ENCODE data around the gene PIM1. TPM values are rescaled to one million over a fixed set of nuclear protein-coding genes. Genes with fewer than 3 reads are reported as not detected.
A peak's percentile ranks its signal among the peaks of the same experiment; 100 is the strongest.

The PIM1 gene
- total and polyA plus RNA-seq, 10 of the 15 experiments (the other 5 are each of a cell fraction or from before 2014, with no cell fraction given) = 0.66 to 33.9 (median 10.2) TPM

- TF ChIP-seq SKIL (IDR thresholded peaks at IDR 0.05; ENCODE audit: low read depth, poor library complexity, severe bottlenecking) (no peak), CHD4 (IDR thresholded peaks at IDR 0.05) (no peak)
Observed at GRCh38 chr6:37149745-37150144, 20.2 kb upstream of the PIM1 start (continued).

- SMC1A ChIA-PET (ENCODE audit: uncharacterized antibody, unreplicated experiment) = interaction anchor here (0.8 to 2.7 kb wide), 7 partner anchors 11 to 99 kb away, joined by 3 to 10 read pairs (median 3); no protein-coding TSS in a partner anchor
- intact Hi-C loops (cut with micrococcal nuclease; ENCODE audit: unreplicated experiment) (loop anchor here (10.0 kb wide), 1 partner anchor 404 kb away; no protein-coding TSS in a partner anchor), in situ Hi-C loops (cut with MboI) (no loop called here)
- CTCF ChIA-PET = interaction anchor here (0.9 to 1.4 kb wide), 3 partner anchors 10 to 807 kb away, joined by 3 to 7 read pairs (median 4); no protein-coding TSS in a partner anchor
- ATAC-seq (0 out of 3 replicates have a peak, but pooled peaks have one; percentile 8), FAIRE-seq (no peak), DNase-seq (ENCODE audit: low read depth, low spot score) (no peak)
- Histone ChIP-seq H3K9ac (ENCODE audit: control insufficient read depth, insufficient read depth, low read length) (peak overlapping the region; percentile 7; the same call in 1 of the 2 replicates), H3K27ac (ENCODE audit: control insufficient read depth, insufficient read depth) (peak overlapping the region; percentile 51), H3K4me1 (ENCODE audit: control insufficient read depth, insufficient read depth, low read length) (peaks cover 44% of the 10 kb centered on the region), H4K20me1 (ENCODE audit: control insufficient read depth, insufficient read depth) (no peaks in the 10 kb centered on the region), H2AFZ (ENCODE audit: control insufficient read depth, low read depth, low read length) (no peak overlapping the region; the same call in 1 of the 2 replicates), H3K4me3 (no peak overlapping the region), H3K4me2 (ENCODE audit: control insufficient read depth, insufficient read depth) (peak overlapping the region; percentile 70), H3K79me2 (ENCODE audit: control insufficient read depth, insufficient read depth, low read length) (no peaks in the 10 kb centered on the region), H3K9me3 (replicated peaks; ENCODE audit: control insufficient read depth, insufficient read depth, low read length) (no peaks in the 10 kb centered on the region), H3K27me3 (replicated peaks in 1 of 2; ENCODE audit: control insufficient read depth in 2 of 2, insufficient read depth in 2 of 2, low read length in 1 of 2) (no peaks in the 10 kb centered on the region), H3K36me3 (ENCODE audit: control insufficient read depth in 2 of 2, insufficient read depth in 2 of 2, low read length in 1 of 2) (no peaks in the 10 kb centered on the region)
- RAD21 ChIA-PET (ENCODE audit: unreplicated experiment) = interaction anchor here (0.8 to 2.0 kb wide), 5 partner anchors 8 to 100 kb away, joined by 3 to 6 read pairs (median 5); no protein-coding TSS in a partner anchor
- no TSS peak for BruUV-seq (replicated peaks)
- 0% methylated on average over 3 of the region's 3 CpGs for WGBS (ENCODE audit: insufficient coverage, insufficient replicate concordance, low lambda C conversion rate, missing lambda C conversion rate)
- POLR2A ChIA-PET = interaction anchor here (1.8 kb wide), 1 partner anchor 11 kb away, joined by 4 read pairs; no protein-coding TSS in a partner anchor
- TF ChIP-seq ZNF207 (IDR thresholded peaks at IDR 0.05; ENCODE audit: borderline replicate concordance) = no peak
- no peak for TF ChIP-seq NRF1 (conservative IDR thresholded peaks at IDR 0.05; ENCODE audit: low read depth, low read length)
- TF ChIP-seq KLF5 (IDR thresholded peaks at IDR 0.05; ENCODE audit: partially characterized antibody) = no peak
- no peak for TF ChIP-seq STAT3 (IDR thresholded peaks at IDR 0.05; ENCODE audit: low read depth, low read length)
- peak in 1 of 2 experiments; percentile 19; a peak in 1 of 4 replicates for TF ChIP-seq CEBPB (IDR thresholded peaks at IDR 0.05; ENCODE audit: borderline replicate concordance in 1 of 2, low read depth in 2 of 2, low read length in 2 of 2)
- no peak for TF ChIP-seq MXI1 (IDR thresholded peaks at IDR 0.05; ENCODE audit: low read depth, low read length)
- TF ChIP-seq RUNX3 (IDR thresholded peaks at IDR 0.05; ENCODE audit: low read length) = peak; percentile 55; the same call in 1 of the 2 replicates
- TF ChIP-seq KAT2A (conservative IDR thresholded peaks at IDR 0.05; ENCODE audit: control insufficient read depth, low read depth, low read length) = no peak
- TF ChIP-seq SMC3 (IDR thresholded peaks at IDR 0.05; ENCODE audit: borderline replicate concordance, low read length) = no peak
- TF ChIP-seq MYC (IDR thresholded peaks at IDR 0.05; ENCODE audit: insufficient read depth, insufficient read length, insufficient replicate concordance, low read length, severe bottlenecking) = no peak
Observed at GRCh38 chr6:37150314-37150713, 19.6 kb upstream of the PIM1 start.
